ENCODE results near the gene EEF1AKMT3.

EEF1AKMT3 gene

DNA sequence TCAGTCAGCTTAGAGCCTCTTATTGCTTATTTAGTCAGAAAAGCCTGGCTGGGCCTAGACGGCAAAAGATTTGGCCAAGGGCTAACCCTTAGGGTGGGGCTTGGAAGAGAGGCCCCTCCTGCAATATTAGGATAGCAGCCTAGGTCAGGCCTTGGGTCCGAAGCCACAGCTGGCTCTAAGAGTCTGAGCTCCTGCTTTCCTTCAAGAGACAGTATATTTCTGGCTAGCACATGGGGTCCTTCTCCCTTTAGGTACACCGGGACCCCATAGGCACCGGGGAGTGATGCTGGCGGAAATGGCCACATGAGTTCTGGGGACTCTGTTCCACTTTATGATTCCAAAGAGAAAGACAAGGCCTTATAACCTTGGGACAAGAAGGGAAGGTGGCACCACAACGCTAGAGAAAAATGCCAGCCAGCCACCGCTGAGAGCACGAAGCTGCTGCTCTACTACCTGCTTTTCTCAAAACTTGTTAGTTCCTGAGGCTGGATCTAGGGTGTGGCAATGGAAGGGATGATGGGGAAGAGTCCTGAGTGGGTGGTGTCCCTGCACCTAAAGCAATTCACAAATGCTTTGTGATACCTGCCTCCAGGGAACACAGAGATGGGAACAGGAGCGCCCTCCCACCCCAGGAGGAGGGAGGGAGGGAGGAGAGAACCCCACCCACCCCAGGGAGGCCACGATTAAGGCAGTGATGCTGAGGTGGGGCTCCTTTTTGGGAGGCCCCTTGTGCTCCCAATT, 49.2 kb downstream of the EEF1AKMT3 start:
- no peak for FAIRE-seq

GRCh38 chr12:57822392-57823130, 50.1 kb downstream of the EEF1AKMT3 start:
- FAIRE-seq, result no peak

GRCh38 chr12:57823131-57823907, 50.9 kb downstream of the EEF1AKMT3 start:
- no peak for FAIRE-seq

DNA sequence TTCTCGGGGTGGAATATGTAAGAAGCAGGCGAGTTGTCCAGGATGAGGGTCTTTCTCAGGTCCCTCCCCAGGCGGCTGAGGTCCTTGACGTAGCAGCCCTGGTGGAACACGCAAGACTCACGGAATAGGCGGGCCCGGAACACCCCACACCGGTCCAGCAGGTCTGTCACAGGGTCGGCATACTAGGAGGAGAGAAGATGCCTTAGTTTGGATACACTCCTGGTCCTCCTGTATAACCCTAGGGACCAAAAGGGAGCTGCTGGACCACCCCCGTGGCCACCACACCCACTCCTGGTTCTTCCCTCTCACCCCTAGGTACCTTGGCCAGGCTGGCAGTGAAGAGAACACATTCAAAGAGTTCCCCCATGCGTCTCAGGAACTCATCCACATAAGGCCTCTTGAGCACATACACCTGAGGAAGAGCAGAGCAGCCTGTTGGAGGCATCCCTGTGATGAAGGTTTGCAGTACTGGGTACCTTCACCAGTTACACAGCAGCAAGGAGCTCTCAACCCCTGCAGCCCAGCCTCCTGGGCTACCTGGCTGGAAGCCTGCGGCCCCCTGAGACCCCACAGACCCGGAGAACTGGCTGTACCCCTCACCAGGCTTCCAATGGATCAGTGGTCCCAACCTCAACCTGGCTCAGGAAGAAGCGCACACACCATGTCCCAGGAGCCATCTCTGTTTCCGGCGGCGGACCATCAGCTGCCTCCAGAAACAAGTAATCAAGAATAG, 51.7 kb downstream of the EEF1AKMT3 start:
- no peak for FAIRE-seq

- no peak for FAIRE-seq
Measured at GRCh38 chr12:57825451-57825850, 53.0 kb downstream of the EEF1AKMT3 start.

DNA sequence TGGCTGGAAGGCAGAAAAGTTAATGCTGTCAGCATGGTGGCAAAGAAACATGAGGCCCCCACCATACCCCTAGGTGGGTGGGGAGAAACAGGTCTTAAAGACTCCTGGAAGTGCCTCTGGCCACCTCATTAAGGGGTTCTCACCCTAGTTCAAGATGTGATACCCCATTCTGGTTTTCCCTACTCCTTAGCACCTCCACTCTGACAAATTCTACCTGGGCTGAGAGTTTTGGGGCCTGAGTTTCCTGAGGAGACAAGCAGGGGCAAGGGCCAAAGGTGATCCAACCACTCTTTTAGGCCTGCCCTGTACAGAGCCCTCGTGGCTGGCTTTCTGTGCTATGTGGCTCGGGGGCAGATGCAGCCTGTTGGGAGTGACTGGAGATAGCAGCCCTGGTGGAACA, 54.0 kb downstream of the EEF1AKMT3 start:
- no peak for FAIRE-seq

DNA sequence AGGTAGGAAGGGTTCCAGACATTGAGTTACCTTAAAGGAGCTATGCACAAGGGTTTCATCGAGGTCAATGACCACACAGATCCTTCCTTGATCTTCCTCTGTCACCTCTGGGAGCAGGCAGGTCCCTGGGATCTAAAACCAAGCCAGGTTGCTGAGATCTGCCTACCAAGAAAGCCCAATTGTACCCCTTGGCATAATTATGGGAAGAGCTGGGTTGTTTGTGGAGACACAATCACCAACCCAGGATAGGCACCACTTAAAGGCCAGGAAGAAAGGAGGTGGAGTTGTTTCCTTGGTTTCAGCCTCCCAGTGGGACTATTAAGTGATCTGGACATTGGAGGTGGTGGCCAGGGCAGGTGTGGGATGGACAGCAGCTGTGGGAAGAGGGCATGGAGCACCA, 54.6 kb downstream of the EEF1AKMT3 start:
- FAIRE-seq, result no peak

DNA sequence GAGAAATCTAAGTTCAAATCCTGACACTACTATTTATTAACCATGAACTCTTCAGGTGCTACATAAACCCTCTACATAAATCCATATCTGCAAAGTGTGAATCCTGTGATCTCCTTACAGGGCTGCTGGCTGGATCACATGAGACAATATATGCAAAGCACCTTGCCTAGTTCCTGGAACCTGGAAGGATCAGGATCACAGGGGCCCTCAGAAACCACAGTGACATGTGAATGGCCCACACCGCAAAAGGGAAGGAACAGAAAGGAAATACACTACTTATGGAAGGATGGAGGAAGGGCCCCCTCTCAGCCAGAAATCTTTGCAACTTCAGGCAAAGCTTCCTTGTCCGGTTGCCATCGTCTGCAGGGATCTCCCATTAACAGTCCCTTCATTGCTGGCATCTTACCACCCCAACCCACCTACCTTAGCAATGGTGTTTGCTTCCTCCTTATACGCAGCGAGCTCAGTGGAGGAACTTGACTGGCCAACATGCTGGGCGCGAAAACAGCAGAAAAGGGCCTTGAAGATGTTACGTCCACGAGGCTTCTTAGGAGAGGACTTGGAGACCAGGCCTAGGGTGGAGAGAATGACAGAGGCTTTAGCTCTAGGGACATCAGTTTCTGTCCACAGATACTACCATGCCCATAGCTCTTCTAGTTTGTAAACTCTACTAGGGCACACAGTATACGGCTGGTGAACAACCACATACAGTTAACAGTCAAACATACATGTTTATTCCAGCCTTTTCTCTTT, 56.8 kb downstream of the EEF1AKMT3 start:
- no peak for FAIRE-seq

GRCh38 chr12:57830393-57830792, 58.0 kb downstream of the EEF1AKMT3 start:
- FAIRE-seq, result no peak
